ENCODE measurements around the gene CPZ.

GRCh38 chr4:8552581-8553205, 39.9 kb upstream of the CPZ start:
- TF ChIP-seq, protein P1, sequence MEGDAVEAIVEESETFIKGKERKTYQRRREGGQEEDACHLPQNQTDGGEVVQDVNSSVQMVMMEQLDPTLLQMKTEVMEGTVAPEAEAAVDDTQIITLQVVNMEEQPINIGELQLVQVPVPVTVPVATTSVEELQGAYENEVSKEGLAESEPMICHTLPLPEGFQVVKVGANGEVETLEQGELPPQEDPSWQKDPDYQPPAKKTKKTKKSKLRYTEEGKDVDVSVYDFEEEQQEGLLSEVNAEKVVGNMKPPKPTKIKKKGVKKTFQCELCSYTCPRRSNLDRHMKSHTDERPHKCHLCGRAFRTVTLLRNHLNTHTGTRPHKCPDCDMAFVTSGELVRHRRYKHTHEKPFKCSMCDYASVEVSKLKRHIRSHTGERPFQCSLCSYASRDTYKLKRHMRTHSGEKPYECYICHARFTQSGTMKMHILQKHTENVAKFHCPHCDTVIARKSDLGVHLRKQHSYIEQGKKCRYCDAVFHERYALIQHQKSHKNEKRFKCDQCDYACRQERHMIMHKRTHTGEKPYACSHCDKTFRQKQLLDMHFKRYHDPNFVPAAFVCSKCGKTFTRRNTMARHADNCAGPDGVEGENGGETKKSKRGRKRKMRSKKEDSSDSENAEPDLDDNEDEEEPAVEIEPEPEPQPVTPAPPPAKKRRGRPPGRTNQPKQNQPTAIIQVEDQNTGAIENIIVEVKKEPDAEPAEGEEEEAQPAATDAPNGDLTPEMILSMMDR (IDR thresholded peaks at IDR 0.05) = no peak
- TF ChIP-seq POLR2AphosphoS5 (IDR thresholded peaks at IDR 0.05) (no peak), POLR2A (IDR thresholded peaks at IDR 0.05) (no peak)

Data from gastroesophageal sphincter (tissue), 3 donors.